ENCODE measurements around the gene RPL11.
"Not testable (repeated sequence)": the region's sequence is repeated elsewhere in the genome, so short reads cannot be mapped to it uniquely, and the experiment has no call there.

Gene RPL11

GRCh38 chr1:23691499-23692307 is at the start of gene RPL11:
Gene RPL11, plus strand, starts transcription at chr1:23691806. Its CDS starts 18 bp downstream, at chr1:23691824.
- peak; percentile 27 for DNase-seq

- no peak for DNase-seq
Measured at GRCh38 chr1:23643736-23644554, 47.7 kb upstream of the RPL11 start.

GRCh38 chr1:23644555-23644866 is 47.1 kb upstream of the RPL11 start:
- no peak for DNase-seq

- DNase-seq = no peak
Measured at GRCh38 chr1:23645338-23645737, 46.3 kb upstream of the RPL11 start.

- DNase-seq = no peak
Measured at GRCh38 chr1:23646091-23646490, 45.5 kb upstream of the RPL11 start.

GRCh38 chr1:23646541-23646940 is 45.1 kb upstream of the RPL11 start:
- DNase-seq = no peak

GRCh38 chr1:23648576-23648975 is 43.0 kb upstream of the RPL11 start:
- DNase-seq = no peak

- DNase-seq = not testable (repeated sequence)
Measured at GRCh38 chr1:23649157-23649556, 42.4 kb upstream of the RPL11 start.

GRCh38 chr1:23650344-23650990 is 41.1 kb upstream of the RPL11 start:
- DNase-seq = no peak

- DNase-seq = no peak
Measured at GRCh38 chr1:23651069-23651808, 40.4 kb upstream of the RPL11 start.

GRCh38 chr1:23657659-23658275 is 33.8 kb upstream of the RPL11 start:
- DNase-seq = no peak

GRCh38 chr1:23660671-23661070 is 30.9 kb upstream of the RPL11 start:
- DNase-seq = no peak

GRCh38 chr1:23661887-23662286 is 29.7 kb upstream of the RPL11 start:
- no peak for DNase-seq

- DNase-seq = no peak
Measured at GRCh38 chr1:23664837-23665795, 26.5 kb upstream of the RPL11 start.

- DNase-seq = no peak
Measured at GRCh38 chr1:23667411-23667810, 24.2 kb upstream of the RPL11 start.

- DNase-seq = no peak
Measured at GRCh38 chr1:23670709-23671108, 20.9 kb upstream of the RPL11 start.

- DNase-seq = no peak
Measured at GRCh38 chr1:23673086-23673813, 18.4 kb upstream of the RPL11 start.

- no peak for DNase-seq
Measured at GRCh38 chr1:23679815-23680214, 11.8 kb upstream of the RPL11 start.

- DNase-seq = no peak
Measured at GRCh38 chr1:23682946-23683345, 8.7 kb upstream of the RPL11 start.

- DNase-seq = no peak
Measured at GRCh38 chr1:23684415-23684814, 7.2 kb upstream of the RPL11 start.

- DNase-seq = not testable (repeated sequence)
Measured at GRCh38 chr1:23685197-23685596, 6.4 kb upstream of the RPL11 start.
